BJ (cell line): ENCODE results near the gene CHRNA4. TPM values are rescaled to one million over a fixed set of nuclear protein-coding genes. Genes with fewer than 3 reads are reported as not detected.

ENCODE experiments used
- CTCF ChIA-PET: fragments of 350-600 bp; formaldehyde crosslinking; extraction: SDS; loops from one replicate; lab custom pipeline; 2021; ENCODE audit warnings: antibody characterized with exemption, inconsistent platforms; lab: Yijun Ruan, JAX
- POLR2A ChIA-PET: fragments of 300-600 bp; sonication (Branson Sonifier 250); formaldehyde crosslinking; extraction: SDS; loops from one replicate; lab custom pipeline; 2021; ENCODE audit warnings: antibody characterized with exemption; lab: Charles Lee
- DNase-seq: peaks from one replicate; pipeline ENCODE4 v3.0.0-alpha.2; 2011; ENCODE audit warnings: low read depth
- H3K27me3 ChIP-seq: 2 replicates; pipeline ENCODE4 v1.6.0; 2011; ENCODE audit warnings: low read length; ENCODE audit not compliant: control insufficient read depth, insufficient read depth
- H3K36me3 ChIP-seq: 2 replicates; pipeline ENCODE4 v1.5.1; 2011; ENCODE audit warnings: low read length; ENCODE audit not compliant: control insufficient read depth, insufficient read depth
- H3K4me3 ChIP-seq: 2 replicates; pipeline ENCODE4 v1.5.1; 2011; ENCODE audit warnings: low read depth, mild to moderate bottlenecking, control low read depth, low read length
- CTCF ChIP-seq: IDR thresholded peaks from 2 replicates; pipeline ENCODE4 v1.5.1; 2011; ENCODE audit warnings: low read depth, mild to moderate bottlenecking, control low read depth, inconsistent platforms, low read length, moderate library complexity; ENCODE audit not compliant: insufficient read depth
- polyA plus RNA-seq: library from polyadenylated mRNA; depleted of rRNA; stranded (reverse); fragments of >200 nt; gene quantifications from 2 replicates; pipeline ENCODE4 v1.2.3, GENCODE V29; 2011

CHRNA4 gene
- polyA plus RNA-seq, 1 experiment, result not detected

DNA sequence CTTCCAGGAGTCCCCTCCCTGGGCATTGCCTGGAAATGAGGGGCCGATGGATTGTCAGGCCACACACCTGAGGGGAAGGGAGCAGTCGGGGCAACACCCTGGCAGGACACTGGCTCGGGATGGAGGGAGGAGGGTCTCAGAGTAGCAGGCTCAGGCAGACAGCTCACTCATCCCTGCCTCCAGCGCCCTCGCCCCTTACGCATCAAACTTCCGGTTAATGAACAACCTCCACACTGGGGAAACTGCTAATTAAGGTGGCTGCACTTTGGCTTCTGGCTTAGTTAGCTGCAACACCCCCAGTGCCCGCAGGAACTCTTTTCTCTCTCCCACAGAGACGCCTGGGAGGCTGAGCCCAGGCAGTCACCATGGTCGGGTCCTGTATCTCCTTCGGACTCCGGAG lies 13.4 kb upstream of the CHRNA4 start:
- no peak for DNase-seq
- TF ChIP-seq CTCF, result no peak
- ChIA-PET CTCF (interaction anchor here (1.3 to 1.9 kb wide), 2 partner anchors 8 to 65 kb away, joined by 3 to 7 read pairs; no protein-coding TSS in a partner anchor), POLR2A (no interaction called here)
- peaks cover 7% of the 10 kb centered on the region; the same call in 1 of the 2 replicates for H3K27me3 ChIP-seq
- H3K4me3 ChIP-seq, result no peak overlapping the region
- H3K36me3 ChIP-seq, result no peaks in the 10 kb centered on the region

DNA sequence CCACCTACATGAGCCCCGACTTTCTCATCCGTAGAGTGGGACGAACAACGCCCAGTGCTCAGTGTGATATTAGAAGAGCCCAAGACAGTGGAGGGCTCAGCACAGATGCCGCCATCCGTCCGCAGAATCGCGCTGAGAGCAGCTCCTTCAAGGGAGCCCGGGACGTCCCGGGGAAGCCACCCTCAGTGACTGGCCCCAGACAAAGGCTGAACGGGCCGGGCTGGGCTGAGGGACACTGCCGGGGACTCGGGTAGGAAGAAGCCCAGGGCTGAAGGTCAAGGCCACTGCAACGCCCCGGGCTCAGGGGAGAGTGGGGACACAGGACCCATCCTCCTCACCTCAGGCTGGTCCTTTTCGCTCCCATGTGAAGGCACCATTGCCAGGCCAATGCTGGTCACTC lies 12.8 kb upstream of the CHRNA4 start:
- TF ChIP-seq CTCF, result no peak
- POLR2A ChIA-PET, result no interaction called here
- Histone ChIP-seq H3K27me3 (peaks cover 7% of the 10 kb centered on the region; the same call in 1 of the 2 replicates), H3K36me3 (no peaks in the 10 kb centered on the region), H3K4me3 (no peak overlapping the region)
- no peak for DNase-seq
- CTCF ChIA-PET, result interaction anchor here (1.3 to 1.9 kb wide), 2 partner anchors 9 to 65 kb away, joined by 3 to 7 read pairs; no protein-coding TSS in a partner anchor

GRCh38 chr20:63372971-63373885 lies 12.1 kb upstream of the CHRNA4 start:
- no peak overlapping the region for H3K4me3 ChIP-seq
- H3K36me3 ChIP-seq, result no peaks in the 10 kb centered on the region
- no peak for DNase-seq
- ChIA-PET CTCF (interaction anchor here (1.3 to 1.9 kb wide), 2 partner anchors 9 to 64 kb away, joined by 3 to 7 read pairs; no protein-coding TSS in a partner anchor), POLR2A (no interaction called here)
- TF ChIP-seq CTCF, result no peak
- H3K27me3 ChIP-seq, result peaks cover 9% of the 10 kb centered on the region; the same call in 1 of the 2 replicates

DNA sequence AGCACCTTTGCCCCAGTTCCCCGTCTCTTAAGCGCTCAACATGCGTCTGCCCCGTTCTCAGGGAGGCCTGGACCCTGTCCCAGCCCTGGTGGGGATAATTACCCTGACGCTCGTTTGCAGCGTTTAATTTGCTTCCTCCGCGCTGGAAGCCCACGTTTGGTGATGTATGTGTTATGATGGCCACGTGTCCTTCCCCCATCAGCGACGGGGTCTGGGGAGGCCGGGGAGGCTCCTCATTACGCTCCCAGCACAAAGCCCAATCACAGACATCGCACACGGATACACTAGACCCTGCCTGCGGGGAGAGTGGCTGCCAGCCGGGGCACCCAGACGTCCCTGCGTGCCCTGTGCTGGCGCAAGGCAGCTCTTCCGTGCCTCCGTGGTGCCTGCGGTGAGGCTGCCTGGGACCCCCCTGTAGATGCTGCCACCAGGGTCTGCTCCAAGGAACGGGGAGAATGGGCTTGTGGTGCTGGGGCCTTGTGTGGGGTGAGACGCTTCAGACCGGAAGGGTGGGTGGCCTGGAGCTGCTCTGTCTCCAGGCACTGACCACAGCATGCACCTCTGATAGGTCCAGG lies 10.2 kb upstream of the CHRNA4 start:
- ChIA-PET CTCF (interaction anchor here (1.0 to 2.0 kb wide), 2 partner anchors 10 to 63 kb away, joined by 4 to 11 read pairs; no protein-coding TSS in a partner anchor), POLR2A (no interaction called here)
- peaks cover 6% of the 10 kb centered on the region; the same call in 1 of the 2 replicates for H3K27me3 ChIP-seq
- TF ChIP-seq CTCF, result no peak
- DNase-seq, result no peak
- no peaks in the 10 kb centered on the region for H3K36me3 ChIP-seq
- H3K4me3 ChIP-seq, result no peak overlapping the region
